Vagina (tissue), 2 donors: ENCODE data around the gene DES.

ENCODE experiments used
- CTCF ChIP-seq, 3 experiments: fragments of 450-650 bp in 2 of 3; fragments of 200-600 bp in 1 of 3; sonication (generic) in 1 of 3; IDR thresholded peaks; one replicate each; pipeline ENCODE4 v1.5.1; 2017 to 2019; ENCODE audit warnings: antibody characterized with exemption in 3 of 3, mild to moderate bottlenecking in 2 of 3, moderate library complexity in 2 of 3
- POLR2AphosphoS5 ChIP-seq, 2 donors: sonication (generic); formaldehyde crosslinking; IDR thresholded peaks; one replicate each; pipeline ENCODE4 v1.9.0; 2017; ENCODE audit warnings: antibody characterized with exemption in 2 of 2, mild to moderate bottlenecking in 2 of 2, low read depth in 1 of 2; ENCODE audit not compliant: insufficient read depth in 1 of 2

GRCh38 chr2:219409619-219410018, 8.6 kb upstream of the DES start:
- TF ChIP-seq POLR2AphosphoS5 (IDR thresholded peaks at IDR 0.05; ENCODE audit: insufficient read depth in 1 of 2, low read depth in 1 of 2) (no peak), CTCF (IDR thresholded peaks at IDR 0.05) (no peak)
